Astrocyte (in vitro differentiated cells and primary cell): Measurements from ENCODE around the gene RANBP17. TPM values are rescaled to one million over a fixed set of nuclear protein-coding genes. Genes with fewer than 3 reads are reported as not detected.

Experiments
- DNase-seq: peaks from one replicate; pipeline ENCODE4 v3.0.0-alpha.2; 2010; ENCODE audit warnings: low read depth
- FAIRE-seq: peaks from 2 replicates; lab custom pipeline; 2011; peaks lifted over from hg19 to GRCh38; lab: Jason Lieb, UNC
- H2AFZ ChIP-seq: 2 replicates; pipeline ENCODE4 v1.6.0; 2012; ENCODE audit warnings: low read depth, low read length, inconsistent platforms
- H3K27ac ChIP-seq: 2 replicates; pipeline ENCODE4 v1.5.1; 2011; ENCODE audit warnings: low read depth, low read length, inconsistent platforms
- H3K27me3 ChIP-seq: 2 replicates; pipeline ENCODE4 v1.6.0; 2011; ENCODE audit warnings: low read length, inconsistent platforms; ENCODE audit not compliant: insufficient read depth
- H3K36me3 ChIP-seq: 2 replicates; pipeline ENCODE4 v1.5.1; 2011; ENCODE audit warnings: low read length, inconsistent platforms; ENCODE audit not compliant: insufficient read depth
- H3K4me1 ChIP-seq: 2 replicates; pipeline ENCODE4 v1.5.1; 2011; ENCODE audit warnings: low read length, inconsistent platforms; ENCODE audit not compliant: insufficient read depth
- H3K4me2 ChIP-seq: 2 replicates; pipeline ENCODE4 v1.6.0; 2012; ENCODE audit warnings: low read length, inconsistent platforms
- H3K4me3 ChIP-seq: 2 replicates; pipeline ENCODE4 v1.5.1; 2011; ENCODE audit warnings: low read depth, mild to moderate bottlenecking, low read length, inconsistent platforms; ENCODE audit not compliant: insufficient read depth
- H3K79me2 ChIP-seq: 2 replicates; pipeline ENCODE4 v1.6.0; 2012; ENCODE audit warnings: mild to moderate bottlenecking, low read length, inconsistent platforms; ENCODE audit not compliant: insufficient read depth
- H3K9ac ChIP-seq: 2 replicates; pipeline ENCODE4 v1.6.0; 2012; ENCODE audit warnings: mild to moderate bottlenecking, low read length, inconsistent platforms
- H3K9me3 ChIP-seq: 2 replicates; pipeline ENCODE4 v1.5.1; 2012; ENCODE audit warnings: low read depth, mild to moderate bottlenecking, low read length, inconsistent platforms; ENCODE audit not compliant: insufficient read depth
- H4K20me1 ChIP-seq: 2 replicates; pipeline ENCODE4 v1.6.0; 2012; ENCODE audit warnings: low read length, inconsistent platforms; ENCODE audit not compliant: insufficient read depth
- H3K27ac Mint-ChIP-seq: one replicate; pipeline ENCODE4 v1.8.0; 2021; ENCODE audit warnings: mild to moderate bottlenecking, mixed read lengths; ENCODE audit not compliant: unreplicated experiment
- H3K27me3 Mint-ChIP-seq: one replicate; pipeline ENCODE4 v1.8.0; 2021; ENCODE audit warnings: low read depth, mixed read lengths; ENCODE audit not compliant: unreplicated experiment
- H3K36me3 Mint-ChIP-seq: one replicate; pipeline ENCODE4 v1.8.0; 2021; ENCODE audit warnings: low read depth, mixed read lengths; ENCODE audit not compliant: unreplicated experiment
- H3K4me1 Mint-ChIP-seq: one replicate; pipeline ENCODE4 v1.8.0; 2021; ENCODE audit warnings: low read depth, mixed read lengths; ENCODE audit not compliant: unreplicated experiment
- H3K4me3 Mint-ChIP-seq: one replicate; pipeline ENCODE4 v1.8.0; 2021; ENCODE audit warnings: mild to moderate bottlenecking, moderate library complexity, mixed read lengths; ENCODE audit not compliant: unreplicated experiment
- H3K9me3 Mint-ChIP-seq: one replicate; pipeline ENCODE4 v1.8.0; 2021; ENCODE audit warnings: mild to moderate bottlenecking, mixed read lengths; ENCODE audit not compliant: unreplicated experiment
- EZH2 ChIP-seq: IDR thresholded peaks from 2 replicates; pipeline ENCODE4 v1.6.1; 2012; ENCODE audit warnings: mild to moderate bottlenecking, low read length, inconsistent platforms; ENCODE audit not compliant: insufficient read depth
- total RNA-seq: library from RNA; stranded (reverse); gene quantifications from 2 replicates; pipeline ENCODE4 v1.2.1, GENCODE V29; 2021
- TF ChIP-seq, protein P1 (sequence below): IDR thresholded peaks from 2 replicates; pipeline ENCODE4 v1.5.1; 2011; ENCODE audit warnings: low read depth, mild to moderate bottlenecking, inconsistent platforms, low read length, moderate library complexity; ENCODE audit not compliant: insufficient read depth

The RANBP17 gene
- total RNA-seq, 1 donor from 2014 or later = 16.2 TPM

- peaks cover 2% of the 10 kb centered on the region for H3K36me3 Mint-ChIP-seq
- no peaks in the 10 kb centered on the region for H3K36me3 ChIP-seq
- no peak for DNase-seq
- no peak for FAIRE-seq
- no peaks in the 10 kb centered on the region for H3K9me3 Mint-ChIP-seq
- H2AFZ ChIP-seq = no peak overlapping the region
- no peaks in the 10 kb centered on the region for H3K4me1 ChIP-seq
- H3K4me1 Mint-ChIP-seq = no peaks in the 10 kb centered on the region
- H3K9me3 ChIP-seq = no peaks in the 10 kb centered on the region
- no peaks in the 10 kb centered on the region for H3K79me2 ChIP-seq
- H3K4me2 ChIP-seq = no peak overlapping the region
- no peaks in the 10 kb centered on the region for H3K27me3 ChIP-seq
- H3K9ac ChIP-seq = no peak overlapping the region
- TF ChIP-seq, protein P1, sequence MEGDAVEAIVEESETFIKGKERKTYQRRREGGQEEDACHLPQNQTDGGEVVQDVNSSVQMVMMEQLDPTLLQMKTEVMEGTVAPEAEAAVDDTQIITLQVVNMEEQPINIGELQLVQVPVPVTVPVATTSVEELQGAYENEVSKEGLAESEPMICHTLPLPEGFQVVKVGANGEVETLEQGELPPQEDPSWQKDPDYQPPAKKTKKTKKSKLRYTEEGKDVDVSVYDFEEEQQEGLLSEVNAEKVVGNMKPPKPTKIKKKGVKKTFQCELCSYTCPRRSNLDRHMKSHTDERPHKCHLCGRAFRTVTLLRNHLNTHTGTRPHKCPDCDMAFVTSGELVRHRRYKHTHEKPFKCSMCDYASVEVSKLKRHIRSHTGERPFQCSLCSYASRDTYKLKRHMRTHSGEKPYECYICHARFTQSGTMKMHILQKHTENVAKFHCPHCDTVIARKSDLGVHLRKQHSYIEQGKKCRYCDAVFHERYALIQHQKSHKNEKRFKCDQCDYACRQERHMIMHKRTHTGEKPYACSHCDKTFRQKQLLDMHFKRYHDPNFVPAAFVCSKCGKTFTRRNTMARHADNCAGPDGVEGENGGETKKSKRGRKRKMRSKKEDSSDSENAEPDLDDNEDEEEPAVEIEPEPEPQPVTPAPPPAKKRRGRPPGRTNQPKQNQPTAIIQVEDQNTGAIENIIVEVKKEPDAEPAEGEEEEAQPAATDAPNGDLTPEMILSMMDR = no peak
- TF ChIP-seq EZH2 = no peak
- no peaks in the 10 kb centered on the region for H3K27me3 Mint-ChIP-seq
- H3K27ac Mint-ChIP-seq = no peak overlapping the region
- H3K4me3 ChIP-seq = no peak overlapping the region
- H4K20me1 ChIP-seq = no peaks in the 10 kb centered on the region
- no peak overlapping the region for H3K27ac ChIP-seq
- H3K4me3 Mint-ChIP-seq = no peak overlapping the region
Observed at GRCh38 chr5:171263181-171263580, 401.4 kb downstream of the RANBP17 start.

- Mint-ChIP-seq H3K9me3 (no peaks in the 10 kb centered on the region), H3K4me1 (peaks cover 5% of the 10 kb centered on the region), H3K36me3 (peaks cover 4% of the 10 kb centered on the region), H3K4me3 (no peak overlapping the region), H3K27ac (no peak overlapping the region), H3K27me3 (peaks cover 2% of the 10 kb centered on the region)
- H3K4me3 ChIP-seq = no peak overlapping the region
- H4K20me1 ChIP-seq = no peaks in the 10 kb centered on the region
- H3K27me3 ChIP-seq = no peaks in the 10 kb centered on the region
- no peaks in the 10 kb centered on the region for H3K36me3 ChIP-seq
- H3K9ac ChIP-seq = no peak overlapping the region
- no peak overlapping the region for H3K27ac ChIP-seq
- no peak overlapping the region for H3K4me2 ChIP-seq
- no peak for TF ChIP-seq EZH2
- TF ChIP-seq, protein P1 = no peak
- no peak overlapping the region for H2AFZ ChIP-seq
- no peaks in the 10 kb centered on the region for H3K4me1 ChIP-seq
- H3K79me2 ChIP-seq = no peaks in the 10 kb centered on the region
- H3K9me3 ChIP-seq = no peaks in the 10 kb centered on the region
- DNase-seq (no peak), FAIRE-seq (no peak)
Observed at GRCh38 chr5:171264843-171265242, 403.0 kb downstream of the RANBP17 start.

DNA sequence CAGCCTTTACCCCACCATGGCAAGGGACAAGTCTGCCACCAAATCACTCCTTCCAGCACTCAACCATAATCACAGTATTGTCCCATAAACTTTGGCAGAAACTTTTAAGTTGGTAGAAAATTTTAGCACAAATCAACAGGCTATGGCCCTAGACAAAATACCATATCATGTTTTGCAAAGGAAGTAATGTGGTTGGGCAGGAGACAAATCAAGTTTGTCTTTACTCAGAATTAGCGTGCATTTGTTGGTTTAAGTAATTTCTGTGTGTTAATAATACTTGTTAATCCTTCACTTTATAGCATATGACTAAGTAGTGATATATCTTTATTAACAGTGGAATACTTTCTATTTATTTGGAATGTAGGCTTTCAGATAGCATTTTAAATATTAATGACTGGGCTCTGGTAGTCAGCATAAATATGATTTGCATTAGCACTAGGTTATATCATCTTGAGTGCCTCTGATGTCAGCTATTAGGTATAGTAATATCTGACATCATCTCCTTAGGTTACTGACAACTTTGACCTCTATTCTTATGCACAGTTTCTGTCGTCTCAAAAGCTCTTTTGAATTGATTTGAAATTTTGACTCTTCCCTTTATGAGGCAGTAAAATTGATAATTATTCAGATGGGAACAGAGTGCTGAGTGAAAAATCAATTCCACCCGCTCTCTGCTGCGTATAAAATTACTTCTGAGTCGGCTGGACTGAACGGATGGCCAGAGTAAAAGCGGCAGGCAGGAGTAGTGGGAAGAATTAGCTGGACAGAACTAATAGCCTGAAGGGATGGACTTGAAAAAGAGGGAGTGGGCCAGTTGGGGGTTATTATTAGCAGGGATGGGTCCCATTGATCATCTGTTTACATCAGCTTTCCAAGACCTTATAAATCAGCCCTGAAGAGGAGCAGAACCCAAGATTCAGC lies 407.1 kb downstream of the RANBP17 start:
- DNase-seq = no peak
- Histone ChIP-seq H3K79me2 (no peaks in the 10 kb centered on the region), H4K20me1 (no peaks in the 10 kb centered on the region), H3K9me3 (no peaks in the 10 kb centered on the region), H3K9ac (no peak overlapping the region), H3K36me3 (no peaks in the 10 kb centered on the region), H2AFZ (no peak overlapping the region), H3K27ac (no peak overlapping the region), H3K27me3 (no peaks in the 10 kb centered on the region), H3K4me3 (no peak overlapping the region), H3K4me2 (no peak overlapping the region), H3K4me1 (no peaks in the 10 kb centered on the region)
- Mint-ChIP-seq H3K27ac (peak overlapping the region; percentile 87), H3K4me3 (no peak overlapping the region), H3K36me3 (peaks cover 4% of the 10 kb centered on the region), H3K9me3 (no peaks in the 10 kb centered on the region), H3K27me3 (peaks cover 2% of the 10 kb centered on the region), H3K4me1 (peaks cover 8% of the 10 kb centered on the region)
- no peak for FAIRE-seq
- no peak for TF ChIP-seq EZH2
- TF ChIP-seq, protein P1 = no peak
